HG03066 (cell line): Measurements from ENCODE around the gene RYR3.

Experiments used
- ATAC-seq: cut with Tn5 transposase; IDR thresholded peaks from one replicate; pipeline ENCODE4 v1.9.1; 2021; ENCODE audit warnings: low read depth; ENCODE audit not compliant: unreplicated experiment

Gene RYR3

GRCh38 chr15:33737687-33738601 is 427.2 kb downstream of the RYR3 start:
- ATAC-seq: no peak

- no peak for ATAC-seq
These were observed 428.3 kb downstream of the RYR3 start for GRCh38 chr15:33738941-33739664.

GRCh38 chr15:33742306-33742705 is 431.5 kb downstream of the RYR3 start:
- no peak for ATAC-seq

GRCh38 chr15:33742800-33743199 is 432.0 kb downstream of the RYR3 start:
- ATAC-seq: no peak

- ATAC-seq: no peak
These were observed 435.4 kb downstream of the RYR3 start for GRCh38 chr15:33746203-33746602.

GRCh38 chr15:33753012-33753411 is 442.2 kb downstream of the RYR3 start:
- ATAC-seq: no peak

- ATAC-seq: no peak
These were observed 443.5 kb downstream of the RYR3 start for GRCh38 chr15:33754242-33754641.

GRCh38 chr15:33756961-33757360 is 446.2 kb downstream of the RYR3 start:
- no peak for ATAC-seq

GRCh38 chr15:33757516-33758232 is 446.9 kb downstream of the RYR3 start:
- no peak for ATAC-seq

- ATAC-seq: no peak
These were observed 455.6 kb downstream of the RYR3 start for GRCh38 chr15:33766389-33766788.

- ATAC-seq: no peak
These were observed 458.0 kb downstream of the RYR3 start for GRCh38 chr15:33768670-33769190.

- no peak for ATAC-seq
These were observed 463.2 kb downstream of the RYR3 start for GRCh38 chr15:33773969-33774368.

- ATAC-seq: no peak
These were observed 468.1 kb downstream of the RYR3 start for GRCh38 chr15:33778852-33779251.

- ATAC-seq: no peak
These were observed 469.4 kb downstream of the RYR3 start for GRCh38 chr15:33780011-33780768.

GRCh38 chr15:33782966-33783365 is 472.2 kb downstream of the RYR3 start:
- no peak for ATAC-seq

GRCh38 chr15:33785366-33785765 is 474.6 kb downstream of the RYR3 start:
- ATAC-seq: no peak

- ATAC-seq: no peak
These were observed 478.3 kb downstream of the RYR3 start for GRCh38 chr15:33788906-33789540.

- no peak for ATAC-seq
These were observed 483.7 kb downstream of the RYR3 start for GRCh38 chr15:33794453-33794852.

GRCh38 chr15:33795070-33795469 is 484.3 kb downstream of the RYR3 start:
- ATAC-seq: no peak

GRCh38 chr15:33797651-33798050 is 486.9 kb downstream of the RYR3 start:
- no peak for ATAC-seq
